OCI-LY1 (cell line): Measurements from ENCODE around the gene RBM47.

Source experiments
- H2AFZ ChIP-seq: fragments of 200-600 bp; sonication (generic), shearing (Covaris generic); 2 replicates; pipeline ENCODE4 v1.6.0; 2014; ENCODE audit warnings: antibody characterized with exemption, mild to moderate bottlenecking, low read length
- H3F3A ChIP-seq: fragments of 200-600 bp; sonication (generic), shearing (Covaris generic); 2 replicates; pipeline ENCODE4 v1.6.0; 2014; ENCODE audit warnings: mild to moderate bottlenecking, antibody characterized with exemption, low read length, moderate library complexity; ENCODE audit not compliant: insufficient read depth
- H3K27ac ChIP-seq: fragments of 200-600 bp; sonication (generic); 2 replicates; pipeline ENCODE4 v1.5.1; 2014; ENCODE audit warnings: low read length, mixed run types, mild to moderate bottlenecking, low read depth; ENCODE audit not compliant: poor library complexity, severe bottlenecking
- H3K27me3 ChIP-seq: fragments of 200-600 bp; sonication (generic); 2 replicates; pipeline ENCODE4 v1.6.0; 2014; ENCODE audit warnings: antibody characterized with exemption, mild to moderate bottlenecking, low read length, moderate library complexity; ENCODE audit not compliant: insufficient read depth
- H3K36me3 ChIP-seq: fragments of 200-600 bp; sonication (generic); 2 replicates; pipeline ENCODE4 v1.6.1; 2014; ENCODE audit warnings: mild to moderate bottlenecking, antibody characterized with exemption, low read length, moderate library complexity, mixed read lengths; ENCODE audit not compliant: insufficient read depth
- H3K4me1 ChIP-seq: fragments of 200-600 bp; sonication (generic); 2 replicates; pipeline ENCODE4 v1.5.1; 2014; ENCODE audit warnings: mild to moderate bottlenecking, low read length, moderate library complexity; ENCODE audit not compliant: insufficient read depth, severe bottlenecking
- H3K4me2 ChIP-seq: fragments of 200-600 bp; sonication (generic), shearing (Covaris generic); 2 replicates; pipeline ENCODE4 v1.6.1; 2014; ENCODE audit warnings: low read length
- H3K4me3 ChIP-seq: fragments of 200-600 bp; sonication (generic); 2 replicates; pipeline ENCODE4 v1.5.1; 2014; ENCODE audit warnings: low read length, low read depth, mild to moderate bottlenecking, mixed read lengths; ENCODE audit not compliant: poor library complexity, severe bottlenecking
- H3K79me2 ChIP-seq: fragments of 200-600 bp; shearing (Covaris generic); 2 replicates; pipeline ENCODE4 v1.6.1; 2016; ENCODE audit warnings: mixed run types, low read length, mixed read lengths; ENCODE audit not compliant: insufficient read depth
- H3K9ac ChIP-seq: fragments of 200-600 bp; sonication (generic), shearing (Covaris generic); 2 replicates; pipeline ENCODE4 v1.6.1; 2014; ENCODE audit warnings: mild to moderate bottlenecking, low read length, mixed read lengths
- H3K9me2 ChIP-seq: fragments of 200-600 bp; sonication (generic), shearing (Covaris generic); 2 replicates; pipeline ENCODE4 v1.6.1; 2014; ENCODE audit warnings: low read depth, mild to moderate bottlenecking, low read length, mixed read lengths
- H3K9me3 ChIP-seq: fragments of 200-600 bp; shearing (Covaris generic); 2 replicates; pipeline ENCODE4 v1.6.1; 2014; ENCODE audit warnings: low read length, mixed read lengths
- H4K20me1 ChIP-seq: fragments of 200-600 bp; sonication (generic), shearing (Covaris generic); 2 replicates; pipeline ENCODE4 v1.6.0; 2016; ENCODE audit warnings: mild to moderate bottlenecking, low read length; ENCODE audit not compliant: insufficient read depth
- CTCF ChIP-seq: fragments of 200-600 bp; sonication (generic), shearing (Covaris generic); IDR thresholded peaks from 2 replicates; pipeline ENCODE4 v1.5.1; 2017; ENCODE audit warnings: mild to moderate bottlenecking, antibody characterized with exemption, low read length, moderate library complexity, mixed read lengths
- EZH2 ChIP-seq: fragments of 200-600 bp; sonication (generic), shearing (Covaris generic); IDR thresholded peaks from 2 replicates; pipeline ENCODE4 v1.8.0; 2017; ENCODE audit warnings: borderline replicate concordance, mixed run types, mild to moderate bottlenecking, antibody characterized with exemption, low read length, moderate library complexity, mixed read lengths

RBM47 gene

GRCh38 chr4:40601641-40602040 lies 28.0 kb downstream of the RBM47 start:
- no peak overlapping the region for H3K9ac ChIP-seq
- no peaks in the 10 kb centered on the region for H3K79me2 ChIP-seq
- no peak overlapping the region for H2AFZ ChIP-seq

GRCh38 chr4:40600850-40601249 lies 28.8 kb downstream of the RBM47 start:
- no peaks in the 10 kb centered on the region for H3K4me1 ChIP-seq
- H4K20me1 ChIP-seq: no peaks in the 10 kb centered on the region
- H3K27ac ChIP-seq: no peak overlapping the region
- H3K27me3 ChIP-seq: no peaks in the 10 kb centered on the region
- no peaks in the 10 kb centered on the region for H3K36me3 ChIP-seq
- TF ChIP-seq CTCF (no peak), EZH2 (no peak)
- H3K79me2 ChIP-seq: no peaks in the 10 kb centered on the region
- no peaks in the 10 kb centered on the region for H3F3A ChIP-seq
- no peak overlapping the region for H3K4me2 ChIP-seq
- H3K4me3 ChIP-seq: no peak overlapping the region
- H3K9ac ChIP-seq: no peak overlapping the region
- H3K9me3 ChIP-seq: no peaks in the 10 kb centered on the region
- H2AFZ ChIP-seq: no peak overlapping the region
- no peaks in the 10 kb centered on the region for H3K9me2 ChIP-seq

More at GRCh38 chr4:40601641-40602040, 28.0 kb downstream of the RBM47 start:
- Histone ChIP-seq H3K4me3 (no peak overlapping the region), H4K20me1 (no peaks in the 10 kb centered on the region), H3K4me1 (no peaks in the 10 kb centered on the region), H3F3A (no peaks in the 10 kb centered on the region), H3K4me2 (no peak overlapping the region), H3K27me3 (no peaks in the 10 kb centered on the region), H3K9me2 (no peaks in the 10 kb centered on the region), H3K36me3 (no peaks in the 10 kb centered on the region), H3K27ac (no peak overlapping the region), H3K9me3 (no peaks in the 10 kb centered on the region)
- no peak for TF ChIP-seq EZH2
- TF ChIP-seq CTCF: no peak

GRCh38 chr4:40599431-40599830 lies 30.2 kb downstream of the RBM47 start:
- Histone ChIP-seq H3K79me2 (no peaks in the 10 kb centered on the region), H3F3A (no peaks in the 10 kb centered on the region), H3K9ac (no peak overlapping the region), H3K27me3 (no peaks in the 10 kb centered on the region), H3K9me2 (no peaks in the 10 kb centered on the region), H3K4me1 (no peaks in the 10 kb centered on the region), H3K4me2 (no peak overlapping the region), H3K36me3 (no peaks in the 10 kb centered on the region), H3K9me3 (no peaks in the 10 kb centered on the region), H3K27ac (no peak overlapping the region), H4K20me1 (no peaks in the 10 kb centered on the region), H3K4me3 (no peak overlapping the region), H2AFZ (no peak overlapping the region)
- TF ChIP-seq CTCF (no peak), EZH2 (no peak)
